ELR (cell line): Measurements from ENCODE around the gene FAM120A.

Source experiments
- DNase-seq: peaks from one replicate; pipeline ENCODE4 v3.0.0-alpha.2; 2015; ENCODE audit warnings: low read depth

Gene FAM120A

DNA sequence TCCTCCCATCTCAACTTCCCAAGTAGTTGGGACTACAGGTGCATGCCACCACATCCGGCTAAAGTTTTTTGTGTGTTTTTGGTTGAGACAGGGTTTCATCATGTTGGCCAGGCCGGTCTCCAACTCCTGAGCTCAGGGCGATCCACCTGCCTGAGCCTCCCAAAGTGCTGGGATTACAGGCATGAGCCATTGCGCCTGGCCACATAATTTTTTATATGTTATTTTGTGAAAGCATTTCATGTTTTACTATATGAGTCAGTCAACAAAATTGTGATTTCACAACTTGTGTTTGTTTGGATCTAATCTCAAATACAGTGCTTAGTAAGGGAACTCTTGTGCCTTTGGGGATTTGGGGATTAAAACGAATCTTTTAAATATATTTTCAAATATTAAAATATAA lies 21.9 kb downstream of the FAM120A start:
- DNase-seq: peak; percentile 54

DNA sequence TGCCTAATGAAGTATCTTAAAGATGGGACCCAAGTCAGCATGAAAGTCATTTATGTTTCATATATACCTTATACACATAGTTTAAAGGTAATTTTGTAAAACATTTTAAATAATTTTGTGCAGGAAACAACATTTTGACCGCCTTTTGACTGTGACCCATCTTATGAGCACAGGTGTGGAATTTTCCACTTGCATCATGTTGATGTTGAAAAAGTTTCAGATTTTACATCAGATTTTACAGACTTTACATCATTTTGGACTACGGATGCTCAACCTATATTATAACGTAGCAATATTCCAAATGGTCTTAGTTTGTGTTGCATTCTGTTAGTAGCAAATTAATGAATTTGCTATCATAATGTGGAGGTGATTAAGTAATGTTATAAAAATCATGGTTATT lies 23.6 kb downstream of the FAM120A start:
- no peak for DNase-seq

DNA sequence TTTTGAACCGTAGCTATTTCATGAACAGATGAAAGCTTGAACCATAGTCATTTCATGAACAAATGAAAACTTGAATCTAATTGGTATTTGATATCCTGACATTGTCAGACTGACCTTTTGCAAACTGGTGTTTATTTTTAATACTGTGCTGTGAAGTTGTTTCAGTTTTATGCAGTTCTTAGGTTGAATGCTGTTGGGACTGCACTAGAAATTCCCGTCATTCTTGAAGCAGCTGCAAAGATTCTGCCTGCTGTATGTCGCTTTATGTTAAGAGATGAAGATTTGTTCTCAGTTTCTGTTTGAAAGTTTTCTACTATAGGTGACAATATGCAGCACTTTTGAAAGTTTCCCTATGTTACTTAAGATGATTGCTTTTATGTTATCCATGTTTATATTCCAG lies 24.4 kb downstream of the FAM120A start:
- DNase-seq: no peak

DNA sequence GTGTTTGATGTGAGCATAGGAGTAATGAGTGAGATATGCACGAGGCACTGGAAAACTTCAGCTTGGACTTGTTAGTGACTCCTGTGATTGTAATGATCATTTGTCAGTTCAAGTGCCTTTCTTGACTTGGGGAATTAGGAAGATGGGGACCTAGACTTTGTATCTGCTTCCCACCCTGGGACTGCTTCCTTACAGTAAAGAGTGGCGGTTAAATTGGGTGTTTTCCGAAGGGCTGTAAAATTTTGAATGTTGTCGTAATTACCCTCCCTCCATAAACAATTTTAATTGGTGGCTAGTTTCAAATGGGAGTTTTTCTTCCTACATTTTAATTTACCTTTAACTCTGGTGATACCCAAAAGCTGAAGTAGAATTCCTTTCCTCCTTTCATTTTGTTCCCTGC lies 25.4 kb downstream of the FAM120A start:
- no peak for DNase-seq

DNA sequence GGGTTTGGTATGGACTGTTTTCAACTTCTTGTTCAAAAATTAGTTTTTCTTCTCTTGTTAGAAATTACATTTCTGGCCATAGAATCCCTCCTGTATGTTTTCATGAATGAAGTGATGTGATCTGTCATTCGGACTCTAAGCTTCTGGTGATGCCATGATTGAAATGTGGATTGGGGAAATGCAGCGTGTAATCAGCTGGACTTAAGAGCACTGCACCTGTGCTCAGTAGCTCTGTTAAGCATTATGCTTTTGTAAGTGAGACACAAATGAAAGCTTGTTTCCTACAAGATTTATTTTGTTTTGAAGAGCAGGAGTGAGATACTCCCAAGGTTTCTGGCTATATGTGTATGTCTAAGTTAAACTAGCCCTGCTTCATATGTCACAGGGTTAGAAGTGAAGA lies 25.9 kb downstream of the FAM120A start:
- DNase-seq: no peak

DNA sequence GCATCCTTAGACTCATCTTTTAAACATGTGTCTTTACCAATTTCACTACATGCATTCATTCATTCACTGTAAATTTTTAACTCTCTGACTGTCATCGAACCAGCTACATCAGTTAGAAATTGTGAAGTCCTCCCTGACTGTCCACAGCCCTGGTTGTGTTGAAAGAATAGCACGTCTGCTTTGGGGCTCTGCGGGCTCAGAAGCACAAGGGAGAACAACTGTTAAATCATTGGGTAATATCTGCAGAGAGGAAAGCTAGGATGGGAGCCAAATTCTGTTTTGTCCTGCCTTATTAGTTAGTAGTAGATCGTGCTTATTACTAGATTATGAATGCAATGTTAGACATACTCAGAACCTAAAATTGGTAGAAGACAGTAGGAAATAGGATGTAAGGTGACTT lies 28.2 kb downstream of the FAM120A start:
- no peak for DNase-seq

DNA sequence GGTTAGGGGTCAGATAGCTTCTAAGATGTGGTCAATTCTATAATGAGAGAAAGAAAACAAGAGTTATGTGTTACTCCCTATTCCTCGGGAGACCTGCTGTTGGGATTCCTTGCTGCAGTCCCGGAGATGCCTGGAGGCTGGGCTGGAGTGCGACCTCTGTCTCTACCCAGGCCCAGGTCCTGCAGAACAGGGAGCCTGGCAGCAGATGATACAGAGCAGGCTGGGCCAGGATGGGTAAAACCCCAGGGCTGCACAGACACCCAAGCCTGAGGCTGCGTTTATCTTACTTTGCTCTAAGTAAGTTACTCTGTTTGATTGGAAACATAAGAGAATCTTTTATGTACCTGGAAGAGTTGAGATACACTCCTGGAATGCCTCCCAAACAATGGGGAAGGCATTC lies 28.8 kb downstream of the FAM120A start:
- no peak for DNase-seq

DNA sequence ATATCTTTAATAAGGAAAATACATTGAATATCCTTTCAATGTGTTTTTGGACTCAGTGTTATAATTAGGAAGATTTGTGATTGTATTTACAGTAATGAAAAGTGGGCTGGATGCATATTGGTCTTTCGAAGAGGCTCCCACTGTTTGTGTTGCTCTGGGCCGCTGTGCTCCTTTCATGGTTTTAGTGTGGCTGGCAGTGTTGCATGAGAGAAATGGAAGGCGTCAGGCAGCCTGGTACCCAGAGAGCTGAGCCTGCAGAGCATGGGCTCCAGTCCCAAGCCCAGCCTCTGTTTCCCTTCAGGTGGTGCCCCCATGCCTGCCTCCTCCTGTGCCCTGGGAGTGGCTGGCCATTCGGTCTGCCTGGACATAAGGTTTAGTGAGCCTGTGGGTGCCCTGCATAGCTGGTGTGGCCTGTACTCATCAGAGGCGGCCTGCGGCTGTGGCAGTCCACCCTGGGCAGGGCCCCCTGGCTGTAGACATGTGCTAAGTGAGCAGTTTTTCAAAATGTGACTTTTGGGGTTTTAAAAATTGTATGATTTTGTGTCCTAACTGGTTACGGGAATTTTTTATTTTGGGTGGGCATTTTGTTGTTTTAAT lies 29.3 kb downstream of the FAM120A start:
- no peak for DNase-seq

DNA sequence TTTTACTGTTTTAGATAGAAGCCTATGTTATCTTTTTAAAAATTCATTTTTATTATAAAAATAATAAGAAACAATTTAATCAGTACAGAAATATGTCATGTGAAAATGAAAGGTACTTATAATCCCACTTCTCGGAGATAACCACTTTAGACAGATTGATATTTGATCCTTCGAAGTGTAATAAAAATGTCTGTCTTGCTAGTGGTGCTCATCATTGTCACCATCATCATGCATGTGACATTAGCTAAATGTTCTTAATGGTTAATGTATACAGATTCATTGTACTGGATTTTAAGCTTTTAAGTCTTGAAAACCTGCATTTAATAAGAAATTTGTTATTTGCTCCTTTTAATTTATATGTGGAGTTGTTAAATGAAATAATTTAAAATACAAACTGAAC lies 32.0 kb downstream of the FAM120A start:
- DNase-seq: no peak

DNA sequence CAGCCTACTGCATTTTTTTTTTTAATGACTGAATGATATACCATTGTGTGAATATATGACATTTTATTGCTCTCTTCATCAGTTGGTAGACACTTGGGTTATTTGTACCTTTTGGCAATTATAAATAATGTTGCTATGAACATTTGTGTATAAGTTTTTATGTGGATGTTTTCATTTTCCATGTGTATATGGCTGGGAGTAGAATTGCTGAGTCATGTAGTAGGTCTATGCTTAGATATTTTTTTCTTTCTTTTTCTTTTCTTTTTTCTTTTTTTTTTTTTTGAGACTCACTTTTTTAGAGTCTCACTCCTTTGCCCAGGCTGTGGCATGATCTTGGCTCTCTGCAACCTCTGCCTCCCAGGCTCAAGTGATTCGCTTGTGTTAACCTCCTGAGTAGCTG lies 34.8 kb downstream of the FAM120A start:
- DNase-seq: no peak

DNA sequence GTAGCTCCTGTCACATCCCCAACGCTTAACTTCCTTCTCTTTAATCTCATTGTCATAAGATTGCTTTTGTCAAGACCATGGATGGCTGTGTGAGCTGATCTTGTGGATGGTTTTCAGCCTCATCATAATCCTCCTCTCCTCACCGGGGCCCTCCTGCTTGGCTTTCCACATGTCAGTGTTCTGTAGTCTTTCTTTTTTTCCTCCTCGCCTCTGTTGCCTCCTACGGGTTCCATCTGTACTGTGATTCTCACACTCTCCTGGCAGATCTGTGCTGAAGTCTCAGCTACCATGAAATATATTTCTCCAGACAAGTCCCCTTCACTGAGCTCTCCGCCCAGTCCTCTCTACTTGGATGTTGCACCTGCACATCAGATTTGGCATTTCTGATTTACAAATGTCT lies 36.8 kb downstream of the FAM120A start:
- DNase-seq: no peak

DNA sequence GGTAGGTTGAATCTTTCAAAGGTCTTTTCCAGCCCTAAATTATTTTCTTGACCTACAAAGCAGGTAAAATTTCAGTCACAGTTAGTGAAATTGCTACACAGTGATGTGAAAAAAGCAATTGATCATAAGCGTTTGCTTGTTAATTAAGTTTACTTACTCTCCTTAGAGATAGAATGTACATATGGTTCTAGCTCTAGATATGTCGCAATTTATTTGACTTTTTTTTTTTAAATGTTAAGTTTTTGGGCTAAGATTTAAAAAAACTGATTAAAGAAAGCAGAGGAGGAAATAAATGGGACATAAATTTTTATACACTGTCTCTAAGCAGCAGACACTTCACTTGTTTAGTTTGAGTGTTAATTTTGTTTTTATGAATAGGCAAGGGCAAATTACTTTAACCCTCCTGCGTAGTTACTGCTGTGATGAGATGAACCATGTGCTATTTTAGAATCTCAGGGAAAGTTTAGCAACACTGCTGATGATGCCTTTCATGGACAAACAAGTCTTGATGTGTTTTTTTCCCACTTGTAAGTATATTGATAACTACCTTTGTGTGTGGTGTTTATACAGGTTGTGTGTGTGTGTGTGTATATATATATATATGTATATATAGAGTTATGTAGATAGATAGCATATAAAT lies 40.2 kb downstream of the FAM120A start:
- DNase-seq: no peak

DNA sequence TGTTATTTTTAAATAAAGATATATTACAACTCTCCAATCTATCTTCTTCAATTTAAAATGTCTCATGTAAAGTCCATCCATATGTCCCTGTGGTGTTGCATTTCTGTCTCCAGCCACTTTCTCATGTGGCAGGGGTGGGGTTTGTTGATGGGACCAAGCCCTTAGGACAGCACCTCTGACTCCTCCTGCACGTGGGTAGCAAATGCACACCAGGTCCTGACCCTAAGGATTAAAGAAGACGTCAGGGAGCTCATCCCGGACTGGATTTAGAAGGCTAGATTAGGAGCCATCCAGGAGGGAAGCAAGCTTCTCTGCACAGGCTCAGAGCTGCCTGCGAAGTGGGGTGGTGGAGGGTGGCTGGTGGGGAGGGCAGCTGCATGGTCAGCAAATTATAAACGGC lies 40.8 kb downstream of the FAM120A start:
- DNase-seq: no peak

DNA sequence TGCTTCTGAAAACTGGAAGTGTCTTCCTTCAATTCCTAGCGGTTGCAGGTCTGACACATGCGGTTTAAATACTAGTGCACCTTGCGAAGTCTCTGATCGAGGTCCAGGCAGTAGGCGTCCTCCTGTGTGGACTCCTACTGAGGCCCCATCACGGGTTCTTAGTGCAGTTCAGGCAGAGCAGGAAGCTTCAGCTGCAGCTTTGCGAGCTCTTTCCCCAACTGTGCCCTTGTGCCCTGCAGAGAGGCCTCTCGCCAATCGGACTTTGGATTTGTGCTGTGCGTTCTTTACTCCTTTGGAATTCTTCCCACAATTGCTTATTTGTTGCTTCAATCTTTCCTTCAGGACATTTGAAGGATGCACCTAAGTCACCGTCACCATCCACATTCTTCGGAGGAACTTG lies 42.5 kb downstream of the FAM120A start:
- no peak for DNase-seq

DNA sequence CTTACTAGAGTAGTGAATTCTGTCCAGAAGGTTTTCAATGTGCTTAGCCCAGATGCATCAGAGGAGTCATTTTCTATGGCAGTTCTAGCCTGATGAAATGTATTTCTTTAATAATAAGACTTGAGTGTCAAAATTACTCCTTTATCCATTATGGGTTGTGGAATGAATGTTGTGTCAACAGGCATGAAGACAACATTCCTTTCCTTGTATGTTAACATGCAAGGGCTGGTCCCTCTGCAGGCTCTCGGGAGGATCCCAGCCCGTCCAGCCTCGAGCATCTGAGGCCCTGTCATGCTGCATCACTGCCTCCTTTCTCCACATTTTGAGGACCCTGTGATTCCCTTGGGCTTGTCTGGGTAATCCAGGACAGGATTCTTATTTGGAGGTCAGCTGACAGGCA lies 44.8 kb downstream of the FAM120A start:
- DNase-seq: no peak

DNA sequence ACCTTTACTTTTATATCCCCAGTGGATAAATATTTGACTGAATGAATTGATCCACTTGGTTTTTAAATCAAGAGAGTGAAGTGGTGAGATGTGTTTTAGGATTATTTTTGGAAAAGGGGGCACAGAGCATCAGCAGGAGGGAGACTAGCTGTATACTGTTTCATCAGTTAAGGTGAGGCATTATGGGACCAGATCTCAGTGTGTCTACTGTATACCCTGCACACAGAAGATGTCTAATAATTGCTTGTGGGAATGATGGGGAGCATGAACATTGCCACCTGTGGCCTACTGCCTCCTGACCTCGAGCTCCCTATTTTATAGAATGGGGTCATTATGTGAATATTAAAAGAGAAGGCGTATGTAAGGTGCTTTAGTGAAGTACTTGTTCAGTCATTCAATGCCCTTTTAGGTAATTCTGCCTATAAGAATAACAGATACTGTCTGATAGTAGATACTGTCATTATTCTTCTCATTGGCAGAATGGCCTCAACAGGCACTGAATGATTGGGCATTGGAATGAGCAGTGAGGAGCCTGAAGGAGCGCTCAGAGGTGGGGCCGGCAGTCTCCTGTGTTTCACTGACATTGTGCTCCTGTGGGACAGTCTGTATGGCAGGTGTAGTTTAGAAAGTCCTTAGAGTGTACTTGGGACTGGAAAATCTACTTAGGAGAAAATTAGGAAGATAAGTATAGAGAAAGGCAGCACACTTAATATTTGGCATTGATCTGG lies 49.2 kb downstream of the FAM120A start:
- peak; percentile 5 for DNase-seq

DNA sequence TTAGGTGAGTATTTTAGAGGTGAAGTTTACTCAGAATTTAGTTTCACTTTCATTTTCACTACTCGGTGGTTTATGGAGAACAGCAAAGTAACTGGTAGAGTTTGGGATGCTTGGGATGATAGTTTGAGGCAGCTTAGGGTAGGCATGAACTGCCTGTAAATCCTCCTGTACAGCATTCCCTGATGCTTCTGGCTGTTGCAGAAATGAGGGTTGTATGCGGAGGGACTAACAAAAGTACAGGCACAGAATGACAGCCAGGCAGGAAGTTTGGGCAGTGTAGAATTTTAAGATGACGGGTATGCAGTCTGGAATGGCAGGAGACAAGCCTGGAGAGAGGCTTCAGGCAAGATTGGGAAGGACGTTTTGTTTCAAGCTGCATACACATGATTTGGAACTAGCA lies 49.9 kb downstream of the FAM120A start:
- peak; percentile 34 for DNase-seq

DNA sequence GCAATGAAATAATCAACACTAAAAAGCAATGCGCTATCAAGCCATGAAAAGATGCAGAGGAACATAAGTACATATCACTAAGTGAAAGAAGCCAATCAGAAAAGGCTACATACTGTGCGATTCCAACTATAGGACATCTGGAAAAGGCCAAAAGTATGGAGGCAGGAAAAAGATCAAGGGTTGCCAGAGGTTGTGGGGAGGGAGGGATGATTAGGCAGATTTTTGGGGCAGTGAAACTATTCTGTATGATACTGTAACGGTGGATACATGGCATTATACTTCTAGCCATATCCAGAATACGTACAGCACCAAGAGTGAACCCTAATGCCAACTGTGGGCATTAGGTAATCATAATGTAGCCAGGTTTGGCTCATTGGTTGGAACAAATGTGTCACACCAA lies 51.9 kb downstream of the FAM120A start:
- DNase-seq: no peak

DNA sequence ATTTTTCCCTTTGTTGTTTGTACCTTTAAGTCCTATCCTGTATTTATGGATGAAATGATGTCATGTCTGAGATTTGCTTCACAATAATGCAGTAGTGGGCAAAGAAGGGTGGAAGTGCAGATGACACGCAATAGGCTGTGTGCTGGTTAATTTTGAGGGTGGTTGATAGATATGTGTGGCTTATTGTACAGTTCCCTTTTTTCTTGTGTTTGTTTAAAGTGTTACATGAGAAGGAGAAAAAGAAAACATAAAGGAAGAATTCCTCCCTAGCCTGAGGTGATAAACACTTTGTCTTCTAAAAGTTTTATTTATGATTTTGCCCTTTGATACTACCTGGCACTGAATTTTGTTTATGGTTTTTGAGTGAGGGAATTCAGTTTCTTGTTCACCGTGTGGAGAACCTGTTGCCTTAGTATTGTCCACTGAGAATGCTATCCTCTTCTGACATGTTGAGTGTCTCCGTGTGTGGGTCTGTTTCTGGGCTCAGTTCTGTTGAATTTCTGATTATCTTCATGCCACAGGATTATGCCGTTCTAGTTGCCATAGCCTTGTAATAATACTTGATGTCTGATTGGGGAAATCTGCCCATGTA lies 54.2 kb downstream of the FAM120A start:
- DNase-seq: no peak

DNA sequence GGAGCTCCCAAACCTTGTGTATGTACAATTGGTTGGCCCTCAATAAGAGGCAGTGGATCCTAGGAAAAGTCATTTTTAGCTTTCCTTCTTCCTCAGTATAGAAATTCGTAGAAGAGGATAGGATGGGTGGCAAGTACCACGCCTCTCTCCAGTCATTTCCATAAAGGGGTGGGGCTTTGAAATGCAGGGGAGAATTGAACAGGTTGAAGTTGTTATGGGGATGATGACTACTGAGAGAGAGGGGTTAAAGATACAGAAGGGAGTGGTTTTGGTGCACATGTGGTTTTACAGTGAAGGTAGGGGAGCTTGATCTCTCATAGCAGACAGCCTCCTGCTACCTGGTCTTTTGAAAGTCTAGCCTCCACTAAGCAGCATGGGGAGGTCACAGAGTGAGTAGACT lies 56.3 kb downstream of the FAM120A start:
- DNase-seq: no peak

DNA sequence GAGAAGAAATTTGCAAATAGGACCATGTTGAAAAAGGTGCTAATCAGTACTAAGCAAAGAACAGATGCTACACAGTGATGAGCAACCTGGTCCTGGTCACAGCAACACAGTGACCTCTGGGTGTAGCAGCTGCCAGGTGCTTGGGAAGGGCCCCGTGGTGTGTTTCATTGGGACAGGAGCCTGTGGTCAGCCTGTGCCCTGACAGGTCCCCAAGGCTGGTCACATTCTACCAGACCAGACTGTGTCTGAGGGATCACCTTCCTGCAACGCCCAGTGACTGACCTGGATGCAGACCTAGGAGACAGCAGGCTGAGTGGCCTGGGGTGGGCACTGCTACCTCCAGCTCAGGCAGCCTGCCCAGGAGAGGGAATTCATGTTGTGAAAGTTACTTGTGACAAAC lies 56.7 kb downstream of the FAM120A start:
- DNase-seq: no peak

DNA sequence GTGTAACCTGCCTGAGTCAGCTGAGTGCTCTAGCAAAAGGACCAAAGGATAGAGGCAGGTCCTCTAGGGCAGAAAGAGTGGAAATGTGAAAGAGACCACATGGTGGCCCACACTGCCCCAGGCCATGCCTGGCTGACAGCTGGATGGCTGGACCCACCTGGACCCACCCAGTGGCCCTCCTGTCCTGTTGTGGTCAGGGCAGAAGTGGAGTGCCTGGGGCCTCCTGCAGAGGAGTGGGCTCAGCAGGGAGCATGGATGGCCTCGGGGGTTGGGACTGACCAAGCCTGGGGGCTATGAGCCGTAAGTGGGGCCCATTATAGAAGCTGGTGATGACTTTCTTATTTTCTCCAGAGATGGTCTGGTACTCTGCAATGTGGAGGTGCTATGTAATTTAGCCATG lies 57.6 kb downstream of the FAM120A start:
- DNase-seq: no peak

DNA sequence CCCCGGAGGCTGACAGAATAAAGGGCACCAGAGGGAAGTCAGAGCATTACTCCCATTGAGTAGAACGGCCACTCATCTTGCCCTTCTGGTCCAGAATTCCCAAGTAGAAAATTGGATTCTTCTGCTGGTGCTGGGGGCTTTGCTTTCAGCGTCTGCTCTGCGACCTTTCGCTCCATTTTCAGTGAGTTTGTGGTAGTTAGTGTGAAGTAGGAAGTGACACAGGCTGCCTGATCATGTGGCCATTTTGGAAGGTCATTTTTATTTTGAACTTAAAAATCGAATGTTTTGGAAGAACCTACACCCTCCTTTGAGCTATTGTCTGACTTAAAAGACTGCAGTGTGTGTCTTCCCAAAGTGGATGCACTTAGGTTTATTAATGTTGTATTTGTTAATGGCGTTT lies 58.6 kb downstream of the FAM120A start:
- DNase-seq: no peak
